Body of pancreas (tissue), 4 donors: ENCODE data around the gene DPT.

Source experiments
- CTCF ChIP-seq, 7 experiments: fragments of 450-650 bp in 4 of 7; fragments of 200-600 bp in 3 of 7; sonication (generic) in 3 of 7; IDR thresholded peaks; one replicate each; pipeline ENCODE4 v1.5.1; 2016 to 2019; ENCODE audit warnings: antibody characterized with exemption in 7 of 7
- POLR2A ChIP-seq, 3 donors: fragments of 450-650 bp; IDR thresholded peaks; one replicate each; pipeline ENCODE4 v1.6.1; 2016; ENCODE audit warnings: antibody characterized with exemption in 3 of 3, mild to moderate bottlenecking in 2 of 3

DNA sequence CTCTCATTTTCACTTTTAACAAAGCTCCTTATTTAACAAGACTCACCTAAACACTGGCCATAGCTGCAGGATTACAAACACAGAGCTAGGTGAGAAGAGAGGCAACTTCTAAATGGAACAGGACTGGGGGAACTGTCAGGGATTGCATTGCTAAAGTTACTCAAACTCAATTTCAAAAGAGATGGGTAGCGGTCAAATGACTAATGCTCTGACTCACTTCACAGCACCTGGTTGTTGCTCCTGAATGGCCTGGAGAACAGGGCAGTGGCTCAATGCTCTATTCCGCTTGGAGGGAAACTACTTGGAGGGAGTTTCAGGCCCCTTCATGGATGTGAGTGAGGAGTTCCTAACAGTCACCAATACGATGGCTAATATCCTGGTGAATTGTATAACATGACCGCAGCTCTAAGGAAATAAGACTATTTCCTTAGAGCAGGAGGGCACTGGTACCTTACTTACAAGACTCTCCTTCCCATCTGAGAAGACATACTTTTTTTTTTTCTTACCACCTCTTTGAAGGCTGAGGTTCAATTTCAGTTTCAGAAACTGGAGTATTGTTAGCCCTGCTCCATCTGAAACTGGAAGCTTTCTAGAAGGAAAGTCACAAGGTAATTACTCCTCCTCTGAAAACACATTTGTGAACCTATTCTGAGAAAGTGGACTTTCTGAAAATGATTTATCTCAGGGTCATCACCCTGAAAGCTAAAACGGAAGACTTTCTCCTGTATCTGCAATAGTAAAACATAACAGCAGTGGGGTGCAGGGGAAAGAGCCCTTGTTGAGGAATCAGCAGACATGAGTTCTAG is 9.5 kb downstream of the DPT start:
- TF ChIP-seq CTCF (IDR thresholded peaks at IDR 0.05) (no peak), POLR2A (IDR thresholded peaks at IDR 0.05) (no peak)
